GM23338 (cell line): ENCODE results near the gene DPH5. TPM values are rescaled to one million over a fixed set of nuclear protein-coding genes. Genes with fewer than 3 reads are reported as not detected.

Source experiments
- ATAC-seq: fragments of 200-7000 bp; cut with Tn5 transposase; 3 replicates; pipeline ENCODE4 v1.9.1; 2020
- DNase-seq: peaks from one replicate; pipeline ENCODE4 v3.0.0-alpha.2; 2015; ENCODE audit warnings: low spot score
- H2AFZ ChIP-seq: fragments of 200-600 bp; sonication (generic); 2 replicates; pipeline ENCODE4 v1.8.0; 2016; ENCODE audit warnings: antibody characterized with exemption, mild to moderate bottlenecking, moderate library complexity
- H3F3A ChIP-seq: fragments of 200-600 bp; sonication (generic); replicated peaks from 2 replicates; pipeline ENCODE4 v1.8.0; 2017; ENCODE audit warnings: antibody characterized with exemption, mixed run types, low read depth
- H3K27ac ChIP-seq: fragments of 200-600 bp; sonication (generic); 2 replicates; pipeline ENCODE4 v1.6.1; 2016; ENCODE audit warnings: low read depth
- H3K27me3 ChIP-seq: fragments of 200-600 bp; sonication (generic); 2 replicates; pipeline ENCODE4 v1.8.0; 2016; ENCODE audit warnings: mild to moderate bottlenecking, mixed run types, moderate library complexity; ENCODE audit not compliant: insufficient read depth
- H3K36me3 ChIP-seq: fragments of 200-600 bp; sonication (generic); 2 replicates; pipeline ENCODE4 v1.8.0; 2016; ENCODE audit warnings: mild to moderate bottlenecking; ENCODE audit not compliant: insufficient read depth
- H3K4me1 ChIP-seq: fragments of 200-600 bp; sonication (generic); 2 replicates; pipeline ENCODE4 v1.8.0; 2016; ENCODE audit warnings: mild to moderate bottlenecking, moderate library complexity; ENCODE audit not compliant: insufficient read depth
- H3K4me2 ChIP-seq: fragments of 200-600 bp; sonication (generic); 2 replicates; pipeline ENCODE4 v1.7.1; 2017; ENCODE audit warnings: mixed run types
- H3K4me3 ChIP-seq: fragments of 200-600 bp; sonication (generic); 2 replicates; pipeline ENCODE4 v1.6.1; 2016; ENCODE audit warnings: mixed run types
- H3K79me2 ChIP-seq: fragments of 200-600 bp; sonication (generic); replicated peaks from 2 replicates; pipeline ENCODE4 v1.8.0; 2017; ENCODE audit warnings: mild to moderate bottlenecking; ENCODE audit not compliant: insufficient read depth
- H3K9me2 ChIP-seq: fragments of 200-600 bp; sonication (generic); 2 replicates; pipeline ENCODE4 v1.8.0; 2017; ENCODE audit not compliant: insufficient read depth
- H4K20me1 ChIP-seq: fragments of 200-600 bp; sonication (generic); replicated peaks from 2 replicates; pipeline ENCODE4 v1.8.0; 2017; ENCODE audit warnings: mild to moderate bottlenecking; ENCODE audit not compliant: insufficient read depth
- H3K27ac Mint-ChIP-seq: 2 replicates; pipeline ENCODE4 v1.8.0; 2020; ENCODE audit warnings: inconsistent platforms, mild to moderate bottlenecking, moderate library complexity, mixed read lengths
- H3K27me3 Mint-ChIP-seq: 3 replicates; pipeline ENCODE4 v1.8.0; 2022; ENCODE audit warnings: low read depth, mild to moderate bottlenecking, moderate library complexity, mixed read lengths, inconsistent platforms; ENCODE audit not compliant: insufficient read depth, poor library complexity
- H3K36me3 Mint-ChIP-seq: 3 replicates; pipeline ENCODE4 v1.8.0; 2021; ENCODE audit warnings: low read depth, mild to moderate bottlenecking, inconsistent platforms, moderate library complexity, mixed read lengths
- H3K4me1 Mint-ChIP-seq: 3 replicates; pipeline ENCODE4 v1.8.0; 2020; ENCODE audit warnings: mild to moderate bottlenecking, inconsistent platforms, mixed read lengths
- H3K4me3 Mint-ChIP-seq: 3 replicates; pipeline ENCODE4 v1.8.0; 2021; ENCODE audit warnings: moderate library complexity, mild to moderate bottlenecking, inconsistent platforms, mixed read lengths
- H3K9me3 Mint-ChIP-seq: 3 replicates; pipeline ENCODE4 v1.8.0; 2020; ENCODE audit warnings: moderate library complexity, mild to moderate bottlenecking, inconsistent platforms, mixed read lengths
- CREB1 ChIP-seq: fragments of 250-450 bp; sonication (Bioruptor Pico); IDR thresholded peaks from 2 replicates; pipeline ENCODE4 v1.5.0; 2020; ENCODE audit warnings: low read depth, mild to moderate bottlenecking, moderate library complexity
- ETS1 ChIP-seq: IDR thresholded peaks from 2 replicates; pipeline ENCODE4 v1.6.1; 2016; ENCODE audit warnings: antibody characterized with exemption
- EZH2 ChIP-seq: fragments of 200-600 bp; sonication (generic); IDR thresholded peaks from one replicate; pipeline ENCODE4 v1.8.0; 2017; ENCODE audit warnings: antibody characterized with exemption, mild to moderate bottlenecking, low read depth; ENCODE audit not compliant: unreplicated experiment
- EZH2phosphoT487 ChIP-seq: fragments of 200-600 bp; sonication (generic); IDR thresholded peaks from one replicate; pipeline ENCODE4 v1.8.1; 2018; ENCODE audit warnings: antibody characterized with exemption; ENCODE audit not compliant: unreplicated experiment
- JUNB ChIP-seq: IDR thresholded peaks from one replicate; pipeline ENCODE4 v1.6.1; 2016; ENCODE audit warnings: antibody characterized with exemption; ENCODE audit not compliant: unreplicated experiment
- STAT1 ChIP-seq: IDR thresholded peaks from one replicate; pipeline ENCODE4 v1.6.1; 2016; ENCODE audit warnings: antibody characterized with exemption; ENCODE audit not compliant: unreplicated experiment
- ZNF331 ChIP-seq: fragments of 250-450 bp; sonication (Bioruptor Pico); IDR thresholded peaks from 2 replicates; pipeline ENCODE4 v1.5.0; 2020; ENCODE audit warnings: low read depth, mild to moderate bottlenecking, moderate library complexity
- ZNF462 ChIP-seq: fragments of 250-450 bp; sonication (Bioruptor Pico); IDR thresholded peaks from 2 replicates; pipeline ENCODE4 v1.5.0; 2020; ENCODE audit warnings: mild to moderate bottlenecking, moderate library complexity
- polyA plus RNA-seq: library from polyadenylated mRNA; unstranded; fragments of >200 nt; fragmentation: Nextera tagmentation; extraction: Ambion mirVana; gene quantifications from 2 replicates; pipeline ENCODE4 v1.2.1, GENCODE V29; 2016
- total RNA-seq: library from RNA; depleted of rRNA; stranded (reverse); fragments of >200 nt; shearing (Covaris generic); gene quantifications from 2 replicates; pipeline ENCODE4 v1.2.3, GENCODE V29; 2014
- TF ChIP-seq, protein P1 (sequence below): IDR thresholded peaks from one replicate; pipeline ENCODE4 v1.6.1; 2018; ENCODE audit warnings: antibody characterized with exemption; ENCODE audit not compliant: unreplicated experiment
- TF ChIP-seq, protein P2 (sequence below), 2 experiments: fragments of 200-600 bp in 1 of 2; sonication (generic) in 1 of 2; conservative IDR thresholded peaks; 2 replicates each; pipeline versions ENCODE4 v1.5.1 to v1.6.1; 2016 to 2017; ENCODE audit warnings: antibody characterized with exemption in 2 of 2, low read depth in 2 of 2, mild to moderate bottlenecking in 2 of 2, moderate library complexity in 1 of 2

The DPH5 gene
- total and polyA plus RNA-seq, 2 experiments from 2014 or later, result 50.6 to 53.5 TPM

- no peak for TF ChIP-seq ZNF331 (CRISPR knock-in tag)
- no peak for TF ChIP-seq JUNB
- TF ChIP-seq STAT1, result no peak
- TF ChIP-seq CREB1 (CRISPR knock-in tag), result no peak
- TF ChIP-seq, protein P1, sequence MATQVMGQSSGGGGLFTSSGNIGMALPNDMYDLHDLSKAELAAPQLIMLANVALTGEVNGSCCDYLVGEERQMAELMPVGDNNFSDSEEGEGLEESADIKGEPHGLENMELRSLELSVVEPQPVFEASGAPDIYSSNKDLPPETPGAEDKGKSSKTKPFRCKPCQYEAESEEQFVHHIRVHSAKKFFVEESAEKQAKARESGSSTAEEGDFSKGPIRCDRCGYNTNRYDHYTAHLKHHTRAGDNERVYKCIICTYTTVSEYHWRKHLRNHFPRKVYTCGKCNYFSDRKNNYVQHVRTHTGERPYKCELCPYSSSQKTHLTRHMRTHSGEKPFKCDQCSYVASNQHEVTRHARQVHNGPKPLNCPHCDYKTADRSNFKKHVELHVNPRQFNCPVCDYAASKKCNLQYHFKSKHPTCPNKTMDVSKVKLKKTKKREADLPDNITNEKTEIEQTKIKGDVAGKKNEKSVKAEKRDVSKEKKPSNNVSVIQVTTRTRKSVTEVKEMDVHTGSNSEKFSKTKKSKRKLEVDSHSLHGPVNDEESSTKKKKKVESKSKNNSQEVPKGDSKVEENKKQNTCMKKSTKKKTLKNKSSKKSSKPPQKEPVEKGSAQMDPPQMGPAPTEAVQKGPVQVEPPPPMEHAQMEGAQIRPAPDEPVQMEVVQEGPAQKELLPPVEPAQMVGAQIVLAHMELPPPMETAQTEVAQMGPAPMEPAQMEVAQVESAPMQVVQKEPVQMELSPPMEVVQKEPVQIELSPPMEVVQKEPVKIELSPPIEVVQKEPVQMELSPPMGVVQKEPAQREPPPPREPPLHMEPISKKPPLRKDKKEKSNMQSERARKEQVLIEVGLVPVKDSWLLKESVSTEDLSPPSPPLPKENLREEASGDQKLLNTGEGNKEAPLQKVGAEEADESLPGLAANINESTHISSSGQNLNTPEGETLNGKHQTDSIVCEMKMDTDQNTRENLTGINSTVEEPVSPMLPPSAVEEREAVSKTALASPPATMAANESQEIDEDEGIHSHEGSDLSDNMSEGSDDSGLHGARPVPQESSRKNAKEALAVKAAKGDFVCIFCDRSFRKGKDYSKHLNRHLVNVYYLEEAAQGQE, result no peak
Observed at GRCh38 chr1:101050869-101051268, 25.3 kb upstream of the DPH5 start (continued).

- no peak for ATAC-seq
- no peak overlapping the region for H3K4me3 Mint-ChIP-seq
- no peaks in the 10 kb centered on the region for H3K4me1 Mint-ChIP-seq
- no peaks in the 10 kb centered on the region for H3K27me3 Mint-ChIP-seq
- peaks cover 4% of the 10 kb centered on the region for H3K36me3 Mint-ChIP-seq
- no peaks in the 10 kb centered on the region for H3F3A ChIP-seq
- DNase-seq, result no peak
- H3K4me2 ChIP-seq, result no peak overlapping the region
- H2AFZ ChIP-seq, result no peak overlapping the region
- no peaks in the 10 kb centered on the region for H3K4me1 ChIP-seq
- peaks cover 12% of the 10 kb centered on the region for H3K36me3 ChIP-seq
- H3K9me2 ChIP-seq, result no peaks in the 10 kb centered on the region
- no peaks in the 10 kb centered on the region; the same call in 1 of the 2 replicates for H3K79me2 ChIP-seq
- TF ChIP-seq ETS1, result no peak
- no peak for TF ChIP-seq ZNF462 (CRISPR knock-in tag)
- TF ChIP-seq ZNF331 (CRISPR knock-in tag), result no peak
- TF ChIP-seq EZH2phosphoT487, result no peak
- TF ChIP-seq, protein P2, sequence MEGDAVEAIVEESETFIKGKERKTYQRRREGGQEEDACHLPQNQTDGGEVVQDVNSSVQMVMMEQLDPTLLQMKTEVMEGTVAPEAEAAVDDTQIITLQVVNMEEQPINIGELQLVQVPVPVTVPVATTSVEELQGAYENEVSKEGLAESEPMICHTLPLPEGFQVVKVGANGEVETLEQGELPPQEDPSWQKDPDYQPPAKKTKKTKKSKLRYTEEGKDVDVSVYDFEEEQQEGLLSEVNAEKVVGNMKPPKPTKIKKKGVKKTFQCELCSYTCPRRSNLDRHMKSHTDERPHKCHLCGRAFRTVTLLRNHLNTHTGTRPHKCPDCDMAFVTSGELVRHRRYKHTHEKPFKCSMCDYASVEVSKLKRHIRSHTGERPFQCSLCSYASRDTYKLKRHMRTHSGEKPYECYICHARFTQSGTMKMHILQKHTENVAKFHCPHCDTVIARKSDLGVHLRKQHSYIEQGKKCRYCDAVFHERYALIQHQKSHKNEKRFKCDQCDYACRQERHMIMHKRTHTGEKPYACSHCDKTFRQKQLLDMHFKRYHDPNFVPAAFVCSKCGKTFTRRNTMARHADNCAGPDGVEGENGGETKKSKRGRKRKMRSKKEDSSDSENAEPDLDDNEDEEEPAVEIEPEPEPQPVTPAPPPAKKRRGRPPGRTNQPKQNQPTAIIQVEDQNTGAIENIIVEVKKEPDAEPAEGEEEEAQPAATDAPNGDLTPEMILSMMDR (conservative IDR thresholded peaks at IDR 0.05; ENCODE audit: low read depth in 2 of 2), result no peak
- no peak for TF ChIP-seq EZH2
- TF ChIP-seq JUNB, result no peak
- H3K27ac Mint-ChIP-seq, result no peak overlapping the region
- 0 out of 2 replicates have a peak, but pooled peaks cover 4% of the 10 kb centered on the region for H4K20me1 ChIP-seq
- no peaks in the 10 kb centered on the region for H3K27me3 ChIP-seq
- no peak overlapping the region for H3K27ac ChIP-seq
- H3K4me3 ChIP-seq, result no peak overlapping the region
- H3K9me3 Mint-ChIP-seq, result no peaks in the 10 kb centered on the region; the same call in none of the 3 replicates
Observed at GRCh38 chr1:101044749-101045148, 19.2 kb upstream of the DPH5 start.
